Immature natural killer cell (primary cell): ENCODE data around the gene MAPK7. TPM values are rescaled to one million over a fixed set of nuclear protein-coding genes. Genes with fewer than 3 reads are reported as not detected.

ENCODE experiments used
- DNase-seq, 3 donors: peaks; one replicate each; pipeline ENCODE4 v3.0.0; 2022; ENCODE audit warnings: mixed read lengths in 1 of 3
- H3K27ac Mint-ChIP-seq, 6 donors: one replicate each; pipeline ENCODE4 v1.8.0; 2020; ENCODE audit warnings: mixed read lengths in 6 of 6, mild to moderate bottlenecking in 5 of 6, inconsistent platforms in 4 of 6, moderate library complexity in 3 of 6
- H3K27me3 Mint-ChIP-seq, 3 donors: one replicate each; pipeline ENCODE4 v1.8.0; 2020 to 2021; ENCODE audit warnings: low read depth in 3 of 3, mild to moderate bottlenecking in 3 of 3, mixed read lengths in 3 of 3, moderate library complexity in 3 of 3, inconsistent platforms in 1 of 3
- H3K36me3 Mint-ChIP-seq, 3 donors: one replicate each; pipeline ENCODE4 v1.8.0; 2020; ENCODE audit warnings: mixed read lengths in 3 of 3, inconsistent platforms in 2 of 3, mild to moderate bottlenecking in 2 of 3
- H3K4me1 Mint-ChIP-seq, 2 donors: one replicate each; pipeline ENCODE4 v1.8.0; 2020; ENCODE audit warnings: inconsistent platforms in 2 of 2, mild to moderate bottlenecking in 2 of 2, mixed read lengths in 2 of 2, moderate library complexity in 1 of 2
- H3K4me3 Mint-ChIP-seq, 5 donors: one replicate each; pipeline ENCODE4 v1.8.0; 2020; ENCODE audit warnings: mild to moderate bottlenecking in 5 of 5, mixed read lengths in 5 of 5, inconsistent platforms in 3 of 5, moderate library complexity in 3 of 5
- H3K9me3 Mint-ChIP-seq, 6 donors: one replicate each; pipeline ENCODE4 v1.8.0; 2020; ENCODE audit warnings: mild to moderate bottlenecking in 6 of 6, mixed read lengths in 6 of 6, inconsistent platforms in 4 of 6, moderate library complexity in 3 of 6
- polyA plus RNA-seq, 3 donors: library from polyadenylated mRNA; unstranded; fragments of 300-500 nt; fragmentation: Illumina TruSeq; gene quantifications; one replicate each; pipeline ENCODE4 v1.2.3, GENCODE V29; 2021

The MAPK7 gene
- polyA plus RNA-seq, 3 donors from 2014 or later: 3.4 to 23.0 (median 7.3) TPM

DNA sequence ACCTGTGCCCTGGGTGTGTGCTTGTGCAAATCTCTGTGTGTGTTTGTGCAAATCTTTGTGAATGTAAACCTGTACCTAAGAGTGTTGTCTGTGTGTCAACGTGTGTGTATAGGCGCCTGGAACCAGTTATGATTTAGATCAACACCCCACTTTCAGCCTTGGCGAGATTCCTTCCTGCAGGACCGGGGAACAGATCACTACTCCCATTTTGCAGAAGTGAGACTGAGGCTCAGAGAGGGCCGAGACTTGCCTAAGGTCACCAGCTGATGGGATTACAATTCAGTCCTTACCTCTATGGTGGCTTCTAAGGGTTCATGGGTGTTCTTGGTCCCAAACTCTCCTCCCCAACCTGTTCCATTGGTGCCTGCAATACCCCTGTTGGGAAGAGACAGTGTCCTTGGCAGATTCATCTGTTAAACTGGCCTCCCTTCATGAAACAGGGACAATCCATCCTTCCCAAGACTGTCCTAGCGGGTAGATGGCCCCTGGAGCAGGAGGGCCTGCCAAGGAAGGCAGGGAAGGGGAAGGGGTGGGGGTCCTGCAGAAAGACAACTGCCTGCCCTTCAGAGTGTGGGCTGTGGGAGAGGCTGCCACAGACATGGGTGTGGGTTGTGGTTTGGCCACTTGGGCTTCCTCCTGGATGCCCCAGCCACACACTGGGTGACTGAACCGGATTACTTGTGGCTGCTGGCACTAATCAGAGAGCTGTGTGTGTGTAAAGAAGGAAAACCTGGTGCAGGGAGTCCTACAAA, 6.9 kb upstream of the MAPK7 start:
- H3K36me3 Mint-ChIP-seq: peaks cover 0 to 7% (median 0%) of the 10 kb centered on the region in 3 donors
- peaks cover 0 to 2% (median 0%) of the 10 kb centered on the region in 6 donors for H3K9me3 Mint-ChIP-seq
- peaks cover 2 to 32% (median 13%) of the 10 kb centered on the region in 3 donors for H3K27me3 Mint-ChIP-seq

DNA sequence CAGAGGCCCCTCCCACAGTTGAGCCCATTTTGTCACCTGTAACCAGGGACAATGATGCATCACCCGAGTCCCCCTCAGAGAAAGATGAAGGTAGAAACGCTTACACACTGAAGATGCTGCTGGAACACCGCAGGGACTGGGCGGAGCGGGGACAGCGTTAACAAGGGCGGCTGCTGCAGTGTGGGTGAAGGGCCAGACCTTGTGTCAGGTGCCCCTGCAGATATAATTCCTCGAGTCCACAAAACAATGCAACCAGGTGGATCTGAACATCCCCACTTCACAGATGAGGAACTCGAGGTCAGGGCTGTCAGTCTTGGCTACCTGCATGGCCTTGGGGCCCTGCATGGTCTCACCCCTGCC, 6.3 kb upstream of the MAPK7 start:
- DNase-seq: no peak
- peak overlapping the region; percentile 84 to 100 (median 88) for H3K4me3 Mint-ChIP-seq
- peak overlapping the region; percentile 95 to 98 (median 97) for H3K27ac Mint-ChIP-seq
- H3K36me3 Mint-ChIP-seq: peaks cover 0 to 7% (median 0%) of the 10 kb centered on the region in 3 donors
- H3K27me3 Mint-ChIP-seq: peaks cover 2 to 34% (median 16%) of the 10 kb centered on the region in 3 donors
- H3K9me3 Mint-ChIP-seq: peaks cover 0 to 2% (median 0%) of the 10 kb centered on the region in 6 donors
- peaks cover 84 to 86% of the 10 kb centered on the region in 2 donors for H3K4me1 Mint-ChIP-seq

More for the DNA sequence above, 6.9 kb upstream of the MAPK7 start:
- Mint-ChIP-seq H3K4me3 (peak overlapping the region; percentile 84 to 100 (median 88)), H3K4me1 (peaks cover 84 to 87% of the 10 kb centered on the region in 2 donors), H3K27ac (peak overlapping the region; percentile 95 to 98 (median 97))
- peak; percentile 48 to 62 (median 53) for DNase-seq

GRCh38 chr17:19372439-19372838, 5.9 kb upstream of the MAPK7 start:
- Mint-ChIP-seq H3K4me1 (peaks cover 87 to 88% of the 10 kb centered on the region in 2 donors), H3K27me3 (peaks cover 2 to 35% (median 17%) of the 10 kb centered on the region in 3 donors), H3K4me3 (peak overlapping the region; percentile 84 to 100 (median 88)), H3K27ac (peak overlapping the region; percentile 95 to 98 (median 97)), H3K9me3 (peaks cover 0 to 2% (median 0%) of the 10 kb centered on the region in 6 donors), H3K36me3 (peaks cover 0 to 7% (median 0%) of the 10 kb centered on the region in 3 donors)
- no peak for DNase-seq

DNA sequence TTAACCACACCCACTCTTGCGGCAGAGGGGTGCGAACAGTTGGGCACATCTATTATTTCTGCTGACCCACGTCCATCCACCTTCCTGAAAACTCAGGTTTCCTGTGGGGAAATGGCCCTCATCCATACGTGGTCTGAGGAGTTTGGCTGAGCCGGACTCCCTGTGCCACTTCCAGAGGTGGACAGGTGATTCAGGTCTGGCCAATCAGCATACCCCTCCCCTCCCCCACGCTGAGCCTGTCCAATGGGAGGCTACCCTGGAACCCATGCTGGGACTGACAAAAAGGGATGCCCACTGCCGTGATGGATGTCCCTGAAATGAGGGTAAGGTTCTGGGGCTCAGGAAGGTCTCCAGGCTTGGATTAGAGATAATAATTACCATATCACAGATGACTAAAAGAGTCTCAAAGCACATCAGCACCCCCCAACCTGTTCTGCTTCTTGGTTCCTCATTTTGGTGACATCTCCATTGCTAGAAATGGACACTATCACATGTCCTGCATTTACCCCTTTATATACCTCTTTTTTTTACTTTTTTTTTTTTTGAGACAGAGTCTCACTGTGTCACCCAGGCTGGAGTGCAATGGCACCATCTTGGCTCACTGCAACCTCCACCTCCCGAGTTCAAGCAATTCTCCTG, 5.3 kb upstream of the MAPK7 start:
- H3K36me3 Mint-ChIP-seq: peaks cover 0 to 7% (median 0%) of the 10 kb centered on the region in 3 donors
- peak overlapping the region in 3 of 5 donors; percentile 38 to 87 (median 38) for H3K4me3 Mint-ChIP-seq
- DNase-seq: no peak
- peak overlapping the region in 5 of 6 donors; percentile 28 to 98 (median 97) for H3K27ac Mint-ChIP-seq
- H3K27me3 Mint-ChIP-seq: peaks cover 5 to 39% (median 22%) of the 10 kb centered on the region in 3 donors
- peaks cover 0 to 2% (median 0%) of the 10 kb centered on the region in 6 donors for H3K9me3 Mint-ChIP-seq
- peaks cover 84 to 85% of the 10 kb centered on the region in 2 donors for H3K4me1 Mint-ChIP-seq

GRCh38 chr17:19374136-19374535, 4.2 kb upstream of the MAPK7 start:
- peak overlapping the region in 2 of 6 donors; percentile 69 to 77 for H3K27ac Mint-ChIP-seq
- H3K4me3 Mint-ChIP-seq: peak overlapping the region in 2 of 5 donors; percentile 18 to 38
- H3K9me3 Mint-ChIP-seq: peaks cover 0 to 2% (median 0%) of the 10 kb centered on the region in 6 donors
- peaks cover 77 to 78% of the 10 kb centered on the region in 2 donors for H3K4me1 Mint-ChIP-seq
- H3K27me3 Mint-ChIP-seq: peaks cover 8 to 38% (median 24%) of the 10 kb centered on the region in 3 donors
- peaks cover 0 to 5% (median under 1%) of the 10 kb centered on the region in 3 donors for H3K36me3 Mint-ChIP-seq
- no peak for DNase-seq

DNA sequence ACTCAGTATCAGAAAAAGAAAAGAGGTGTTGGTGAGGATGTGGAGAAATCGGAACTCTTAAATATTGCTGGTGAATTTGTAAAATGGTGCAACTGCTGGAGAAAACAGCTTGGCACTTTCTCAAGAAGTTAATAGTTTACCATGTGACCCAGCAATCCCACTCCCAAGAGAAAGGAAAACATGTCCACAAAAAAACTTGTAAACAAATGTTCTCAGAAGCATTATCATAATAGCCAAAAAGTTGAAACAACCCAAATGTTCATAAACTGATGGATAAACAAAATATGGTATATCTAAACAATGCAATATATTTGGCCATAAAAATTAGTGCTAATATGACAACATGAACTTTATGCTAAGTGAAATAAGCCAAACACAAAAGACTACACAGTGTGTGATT, 2.6 kb upstream of the MAPK7 start:
- no peaks in the 10 kb centered on the region for H3K9me3 Mint-ChIP-seq
- H3K27ac Mint-ChIP-seq: peak overlapping the region in 2 of 6 donors; percentile 59 to 84
- peaks cover 73 to 77% of the 10 kb centered on the region in 2 donors for H3K4me1 Mint-ChIP-seq
- peaks cover 7 to 17% (median 7%) of the 10 kb centered on the region in 3 donors for H3K36me3 Mint-ChIP-seq
- no peak for DNase-seq
- peaks cover 10 to 27% (median 20%) of the 10 kb centered on the region in 3 donors for H3K27me3 Mint-ChIP-seq
- H3K4me3 Mint-ChIP-seq: peak overlapping the region; percentile 52 to 72 (median 64)

DNA sequence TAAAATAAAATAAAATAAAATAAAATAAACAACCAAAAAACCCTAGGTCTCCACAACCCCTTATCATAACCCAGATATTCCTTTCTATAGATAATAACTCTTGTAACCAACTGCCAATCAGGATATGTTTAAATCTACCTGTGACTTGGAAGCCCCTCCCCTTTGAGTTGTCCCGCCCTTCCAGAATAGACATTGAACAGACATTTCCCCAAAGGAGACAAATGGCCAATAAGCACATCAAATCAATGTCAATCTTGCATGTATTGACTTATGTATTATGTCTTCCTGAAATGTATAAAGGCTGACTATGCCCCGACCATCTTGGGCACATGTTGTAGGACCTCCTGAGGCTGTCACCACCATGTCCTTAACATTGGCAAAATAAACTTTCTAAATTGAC, 1.5 kb upstream of the MAPK7 start:
- H3K36me3 Mint-ChIP-seq: peaks cover 8 to 26% (median 9%) of the 10 kb centered on the region in 3 donors

DNA sequence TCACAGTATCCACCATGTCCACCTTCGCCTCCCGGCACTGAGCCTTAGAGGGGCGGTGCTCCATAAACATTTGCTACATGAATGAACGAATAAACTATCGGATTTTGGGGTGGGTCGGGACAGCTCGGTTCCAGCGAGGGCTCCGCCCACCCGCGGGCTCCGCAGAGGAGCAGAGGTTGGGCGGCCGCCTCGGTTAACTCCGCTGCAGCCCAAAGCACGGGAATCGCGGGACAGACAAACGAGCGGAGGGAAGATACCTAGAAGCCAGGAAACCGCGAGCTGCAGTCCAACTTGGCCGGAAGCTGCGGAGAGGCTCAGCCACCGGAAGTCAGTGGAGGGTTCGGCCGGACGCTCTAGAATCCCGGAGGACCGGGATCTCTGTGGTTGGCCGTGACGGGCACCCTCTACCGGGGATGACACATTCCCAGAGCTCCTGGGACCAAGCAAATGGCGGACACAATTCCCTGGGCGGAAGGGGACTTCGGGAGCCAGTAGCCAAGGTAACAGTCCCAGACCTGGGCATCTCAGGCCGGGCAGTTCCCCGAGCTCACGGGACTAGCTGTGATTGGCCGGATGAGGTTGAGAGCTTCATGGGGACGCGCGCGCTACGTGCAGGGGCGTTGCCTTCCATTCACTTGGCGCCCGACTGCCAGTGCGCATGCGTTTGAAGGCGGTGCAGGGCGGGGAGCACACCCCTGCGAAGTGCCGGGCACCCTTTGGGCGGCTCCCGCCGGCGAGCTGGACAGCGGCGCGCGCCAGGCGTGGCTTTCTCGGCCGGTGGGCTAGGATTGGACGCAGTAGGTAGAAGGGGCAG, 489 bp upstream of the MAPK7 start:
- Mint-ChIP-seq H3K4me1 (peaks cover 53 to 59% of the 10 kb centered on the region in 2 donors), H3K27ac (peak overlapping the region; percentile 92 to 98 (median 96)), H3K4me3 (peak overlapping the region; percentile 96 to 99 (median 98)), H3K27me3 (peaks cover 8 to 14% (median 11%) of the 10 kb centered on the region in 3 donors), H3K36me3 (peaks cover 8 to 26% (median 9%) of the 10 kb centered on the region in 3 donors), H3K9me3 (no peaks in the 10 kb centered on the region)
- peak; percentile 98 to 99 (median 99) for DNase-seq

More for the DNA sequence above, 1.5 kb upstream of the MAPK7 start:
- peak overlapping the region; percentile 92 to 98 (median 96) for H3K27ac Mint-ChIP-seq
- DNase-seq: no peak
- H3K9me3 Mint-ChIP-seq: no peaks in the 10 kb centered on the region
- peak overlapping the region; percentile 96 to 99 (median 98) for H3K4me3 Mint-ChIP-seq
- peaks cover 8 to 17% (median 12%) of the 10 kb centered on the region in 3 donors for H3K27me3 Mint-ChIP-seq
- H3K4me1 Mint-ChIP-seq: peaks cover 63 to 69% of the 10 kb centered on the region in 2 donors

- Mint-ChIP-seq H3K4me3 (peak overlapping the region; percentile 74 to 99 (median 79)), H3K27ac (peak overlapping the region in 5 of 6 donors; percentile 39 to 80 (median 66)), H3K27me3 (peaks cover 8 to 14% (median 11%) of the 10 kb centered on the region in 3 donors), H3K36me3 (peaks cover 8 to 38% (median 12%) of the 10 kb centered on the region in 3 donors), H3K4me1 (peaks cover 41 to 50% of the 10 kb centered on the region in 2 donors), H3K9me3 (no peaks in the 10 kb centered on the region)
- DNase-seq: no peak
Measured at GRCh38 chr17:19379361-19380065, 1.2 kb downstream of the MAPK7 start.

- peak overlapping the region in 3 of 6 donors; percentile 15 to 60 (median 40) for H3K27ac Mint-ChIP-seq
Measured at GRCh38 chr17:19380481-19381301, 2.4 kb downstream of the MAPK7 start.

GRCh38 chr17:19381361-19381740, 3.1 kb downstream of the MAPK7 start:
- peak overlapping the region in 1 of 5 donors; percentile 41 for H3K4me3 Mint-ChIP-seq
- H3K4me1 Mint-ChIP-seq: peaks cover 38 to 45% of the 10 kb centered on the region in 2 donors
- H3K27ac Mint-ChIP-seq: peak overlapping the region in 1 of 6 donors; percentile 40
- H3K36me3 Mint-ChIP-seq: peaks cover 8 to 39% (median 10%) of the 10 kb centered on the region in 3 donors
- H3K9me3 Mint-ChIP-seq: no peaks in the 10 kb centered on the region
- peaks cover 8 to 11% (median 11%) of the 10 kb centered on the region in 3 donors for H3K27me3 Mint-ChIP-seq
- no peak for DNase-seq

More at GRCh38 chr17:19380481-19381301, 2.4 kb downstream of the MAPK7 start:
- Mint-ChIP-seq H3K4me1 (peaks cover 42 to 52% of the 10 kb centered on the region in 2 donors), H3K27me3 (peaks cover 8 to 11% (median 11%) of the 10 kb centered on the region in 3 donors), H3K9me3 (no peaks in the 10 kb centered on the region), H3K36me3 (peaks cover 8 to 39% (median 10%) of the 10 kb centered on the region in 3 donors), H3K4me3 (peak overlapping the region in 3 of 5 donors; percentile 7 to 41 (median 38))
- no peak for DNase-seq
